ENCODE results near the gene MRAP.
A peak's percentile ranks its signal among the peaks of the same experiment; 100 is the strongest.

The MRAP gene

DNA sequence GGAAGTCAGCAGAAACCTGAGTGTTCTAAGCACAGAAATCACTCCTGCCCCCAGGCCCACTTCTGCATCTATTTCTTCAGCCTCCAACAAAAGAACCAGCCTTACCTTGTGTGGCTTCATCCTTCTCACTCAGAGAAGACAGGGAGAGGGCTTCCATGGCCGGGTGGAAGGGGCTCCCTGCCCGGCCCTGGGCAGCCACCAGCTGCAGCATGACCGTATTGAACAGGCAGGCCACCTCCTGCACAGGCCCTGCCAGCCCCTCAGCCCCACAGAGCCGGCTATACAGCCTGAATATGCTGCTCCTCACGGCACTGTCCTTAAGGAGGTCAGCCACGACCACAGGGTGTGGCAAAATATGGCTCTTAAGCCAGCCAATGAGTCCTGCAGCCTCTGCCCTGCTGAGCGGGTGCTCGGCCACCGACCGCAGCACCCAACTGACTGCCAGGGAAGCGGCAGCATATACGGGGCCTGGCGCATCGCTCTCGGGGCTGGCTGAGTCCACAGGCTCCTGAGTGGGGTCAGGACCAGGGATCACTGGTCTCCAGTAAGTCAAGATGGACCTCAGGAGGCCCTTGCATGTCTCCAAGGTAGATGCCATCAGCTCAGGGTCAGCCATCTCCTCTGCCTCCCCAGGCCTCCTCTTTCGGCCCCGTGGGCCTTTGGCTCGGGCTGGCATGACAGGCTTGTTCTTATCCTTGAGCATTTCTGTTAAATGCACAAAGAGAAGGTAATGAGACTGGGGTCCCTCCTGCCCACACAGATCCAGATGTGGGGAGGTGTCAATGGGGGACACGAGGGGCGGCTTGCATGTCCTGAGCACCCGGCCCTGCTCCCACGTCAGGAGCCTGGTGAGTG lies 17.9 kb downstream of the MRAP start:
- Histone ChIP-seq H3K27me3 (ENCODE audit: insufficient read depth, poor library complexity, severe bottlenecking) (no peaks in the 10 kb centered on the region), H3K9me3 (ENCODE audit: severe bottlenecking) (no peaks in the 10 kb centered on the region), H3K4me3 (ENCODE audit: severe bottlenecking) (no peak overlapping the region), H3K27ac (ENCODE audit: poor library complexity, severe bottlenecking) (no peak overlapping the region), H3K4me1 (ENCODE audit: insufficient read depth, poor library complexity, severe bottlenecking) (no peaks in the 10 kb centered on the region), H3K36me3 (ENCODE audit: low read depth) (peaks cover 87% of the 10 kb centered on the region)
- DNase-seq (ENCODE audit: low spot score), result no peak
- TF ChIP-seq, protein P1, sequence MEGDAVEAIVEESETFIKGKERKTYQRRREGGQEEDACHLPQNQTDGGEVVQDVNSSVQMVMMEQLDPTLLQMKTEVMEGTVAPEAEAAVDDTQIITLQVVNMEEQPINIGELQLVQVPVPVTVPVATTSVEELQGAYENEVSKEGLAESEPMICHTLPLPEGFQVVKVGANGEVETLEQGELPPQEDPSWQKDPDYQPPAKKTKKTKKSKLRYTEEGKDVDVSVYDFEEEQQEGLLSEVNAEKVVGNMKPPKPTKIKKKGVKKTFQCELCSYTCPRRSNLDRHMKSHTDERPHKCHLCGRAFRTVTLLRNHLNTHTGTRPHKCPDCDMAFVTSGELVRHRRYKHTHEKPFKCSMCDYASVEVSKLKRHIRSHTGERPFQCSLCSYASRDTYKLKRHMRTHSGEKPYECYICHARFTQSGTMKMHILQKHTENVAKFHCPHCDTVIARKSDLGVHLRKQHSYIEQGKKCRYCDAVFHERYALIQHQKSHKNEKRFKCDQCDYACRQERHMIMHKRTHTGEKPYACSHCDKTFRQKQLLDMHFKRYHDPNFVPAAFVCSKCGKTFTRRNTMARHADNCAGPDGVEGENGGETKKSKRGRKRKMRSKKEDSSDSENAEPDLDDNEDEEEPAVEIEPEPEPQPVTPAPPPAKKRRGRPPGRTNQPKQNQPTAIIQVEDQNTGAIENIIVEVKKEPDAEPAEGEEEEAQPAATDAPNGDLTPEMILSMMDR (IDR thresholded peaks at IDR 0.05; ENCODE audit: poor library complexity, severe bottlenecking), result no peak
- no peak for ATAC-seq (ENCODE audit: low read depth)

DNA sequence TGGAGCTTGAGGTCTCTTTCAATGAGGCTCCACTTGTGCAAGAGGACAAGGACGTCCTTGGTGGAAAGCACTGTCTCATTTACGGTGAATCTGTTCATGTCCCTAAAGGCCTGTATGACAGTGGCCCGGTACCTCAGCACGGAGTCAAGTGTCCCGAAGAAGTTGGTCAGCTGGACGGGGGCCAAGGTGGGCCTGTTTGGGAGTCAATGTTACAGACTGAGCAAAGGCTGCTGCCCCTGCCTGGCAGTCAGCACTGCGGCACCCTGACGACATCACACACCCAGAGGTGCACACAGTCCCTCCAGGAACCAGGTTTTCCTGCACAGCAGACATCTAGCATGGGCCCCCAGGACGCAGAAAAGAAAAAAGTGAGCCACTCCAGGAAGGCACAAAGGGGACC lies 19.1 kb downstream of the MRAP start:
- Histone ChIP-seq H3K9me3 (ENCODE audit: severe bottlenecking) (no peaks in the 10 kb centered on the region), H3K27me3 (ENCODE audit: insufficient read depth, poor library complexity, severe bottlenecking) (no peaks in the 10 kb centered on the region), H3K4me3 (ENCODE audit: severe bottlenecking) (no peak overlapping the region), H3K27ac (ENCODE audit: poor library complexity, severe bottlenecking) (no peak overlapping the region), H3K36me3 (ENCODE audit: low read depth) (peaks cover 95% of the 10 kb centered on the region), H3K4me1 (ENCODE audit: insufficient read depth, poor library complexity, severe bottlenecking) (no peaks in the 10 kb centered on the region)
- DNase-seq (ENCODE audit: low spot score) (no peak), ATAC-seq (ENCODE audit: low read depth) (no peak)
- TF ChIP-seq, protein P1 (IDR thresholded peaks at IDR 0.05; ENCODE audit: poor library complexity, severe bottlenecking), result no peak

DNA sequence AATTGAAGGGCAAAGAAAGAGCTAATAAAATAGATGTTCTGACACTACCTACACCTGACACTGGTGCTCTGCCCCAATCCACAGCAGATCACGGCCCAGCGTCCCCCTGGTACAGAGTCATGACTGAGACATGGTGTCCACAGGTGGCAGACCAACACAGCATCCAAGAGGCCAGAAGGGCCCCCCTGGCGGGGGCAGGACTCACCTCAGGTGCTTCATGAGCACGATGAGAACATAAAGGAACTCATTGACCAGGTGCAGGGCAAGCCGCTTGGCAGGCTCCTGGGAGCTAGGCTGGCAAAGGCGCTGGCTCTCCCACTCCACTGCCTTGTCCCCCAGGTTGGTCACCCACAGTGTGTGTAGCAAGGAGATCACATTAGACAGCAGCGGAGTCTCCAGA lies 20.4 kb downstream of the MRAP start:
- no peak overlapping the region for H3K4me3 ChIP-seq (ENCODE audit: severe bottlenecking)
- no peaks in the 10 kb centered on the region for H3K27me3 ChIP-seq (ENCODE audit: insufficient read depth, poor library complexity, severe bottlenecking)
- TF ChIP-seq, protein P1 (IDR thresholded peaks at IDR 0.05; ENCODE audit: poor library complexity, severe bottlenecking), result no peak
- no peak overlapping the region for H3K27ac ChIP-seq (ENCODE audit: poor library complexity, severe bottlenecking)
- H3K36me3 ChIP-seq (ENCODE audit: low read depth), result peaks cover 97% of the 10 kb centered on the region
- H3K9me3 ChIP-seq (ENCODE audit: severe bottlenecking), result no peaks in the 10 kb centered on the region
- no peak for ATAC-seq (ENCODE audit: low read depth)
- H3K4me1 ChIP-seq (ENCODE audit: insufficient read depth, poor library complexity, severe bottlenecking), result no peaks in the 10 kb centered on the region
- no peak for DNase-seq (ENCODE audit: low spot score)

DNA sequence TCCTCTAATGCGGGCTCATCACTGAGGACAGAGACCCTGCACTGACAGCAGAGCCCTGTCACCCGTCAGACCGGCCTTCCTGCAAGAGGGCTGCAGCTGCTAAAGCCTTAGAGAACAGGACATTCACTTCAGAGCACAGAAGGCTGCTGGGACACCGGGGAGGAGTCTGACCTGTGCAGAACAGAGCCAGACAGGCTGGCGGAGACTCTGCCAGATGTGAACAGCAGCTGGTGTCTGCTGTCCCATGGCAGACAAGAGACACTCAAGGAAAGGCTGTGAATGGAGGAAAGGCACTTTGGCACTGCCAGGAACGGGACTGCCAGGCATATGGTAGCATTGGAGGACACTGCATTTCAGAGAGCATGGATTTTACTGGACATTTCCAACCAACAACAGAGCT lies 21.4 kb downstream of the MRAP start:
- peaks cover 98% of the 10 kb centered on the region for H3K36me3 ChIP-seq (ENCODE audit: low read depth)
- TF ChIP-seq, protein P1 (IDR thresholded peaks at IDR 0.05; ENCODE audit: poor library complexity, severe bottlenecking), result no peak
- no peak overlapping the region for H3K4me3 ChIP-seq (ENCODE audit: severe bottlenecking)
- H3K4me1 ChIP-seq (ENCODE audit: insufficient read depth, poor library complexity, severe bottlenecking), result no peaks in the 10 kb centered on the region
- DNase-seq (ENCODE audit: low spot score) (no peak), ATAC-seq (ENCODE audit: low read depth) (no peak)
- no peaks in the 10 kb centered on the region for H3K27me3 ChIP-seq (ENCODE audit: insufficient read depth, poor library complexity, severe bottlenecking)
- no peaks in the 10 kb centered on the region for H3K9me3 ChIP-seq (ENCODE audit: severe bottlenecking)
- no peak overlapping the region for H3K27ac ChIP-seq (ENCODE audit: poor library complexity, severe bottlenecking)

DNA sequence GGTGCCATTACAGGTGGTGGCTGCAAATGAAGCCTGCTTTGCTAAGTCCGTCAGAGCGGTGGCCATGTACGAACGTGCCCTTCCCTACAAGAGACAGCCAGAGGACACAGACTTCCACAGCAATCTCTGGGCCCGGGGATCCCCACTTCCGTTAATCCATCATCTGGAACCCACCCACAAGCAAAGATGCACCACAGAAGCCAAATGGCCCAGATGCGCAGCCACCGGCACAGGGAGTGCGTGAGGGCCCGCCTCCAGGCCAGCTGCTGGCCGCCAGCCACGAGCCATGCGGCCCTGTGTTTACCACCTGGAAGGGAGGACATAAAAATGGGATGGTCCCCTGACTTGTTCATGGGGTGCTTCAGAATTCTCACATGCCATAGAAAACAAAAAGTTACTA lies 22.1 kb downstream of the MRAP start:
- Histone ChIP-seq H3K27ac (ENCODE audit: poor library complexity, severe bottlenecking) (no peak overlapping the region), H3K36me3 (ENCODE audit: low read depth) (peaks cover 100% of the 10 kb centered on the region), H3K27me3 (ENCODE audit: insufficient read depth, poor library complexity, severe bottlenecking) (no peaks in the 10 kb centered on the region), H3K9me3 (ENCODE audit: severe bottlenecking) (no peaks in the 10 kb centered on the region), H3K4me3 (ENCODE audit: severe bottlenecking) (no peak overlapping the region), H3K4me1 (ENCODE audit: insufficient read depth, poor library complexity, severe bottlenecking) (no peaks in the 10 kb centered on the region)
- no peak for ATAC-seq (ENCODE audit: low read depth)
- DNase-seq (ENCODE audit: low spot score), result peak; percentile 25
- TF ChIP-seq, protein P1 (IDR thresholded peaks at IDR 0.05; ENCODE audit: poor library complexity, severe bottlenecking), result no peak

All from RWPE2 (cell line).